Prostate gland (tissue), 2 donors: ENCODE measurements around the gene PACS1.

Experiments
- CTCF ChIP-seq, 4 experiments: fragments of 200-600 bp in 2 of 4; fragments of 450-650 bp in 2 of 4; sonication (generic) in 2 of 4; IDR thresholded peaks; 1 replicate in 3 of 4; 2 replicates in 1 of 4; pipeline ENCODE4 v1.5.1; 2016 to 2019; ENCODE audit warnings: antibody characterized with exemption in 4 of 4, mild to moderate bottlenecking in 2 of 4, moderate library complexity in 2 of 4
- POLR2A ChIP-seq: fragments of 450-650 bp; IDR thresholded peaks from one replicate; pipeline ENCODE4 v1.6.1; 2016; ENCODE audit warnings: antibody characterized with exemption, mild to moderate bottlenecking
- POLR2AphosphoS5 ChIP-seq: sonication (generic); formaldehyde crosslinking; IDR thresholded peaks from one replicate; pipeline ENCODE4 v1.6.1; 2017; ENCODE audit warnings: antibody characterized with exemption

- TF ChIP-seq POLR2A = no peak
- TF ChIP-seq CTCF (IDR thresholded peaks at IDR 0.05) = no peak
- no peak for TF ChIP-seq POLR2AphosphoS5
Observed at GRCh38 chr11:66084821-66085475, 14.9 kb downstream of the PACS1 start.
